Breast epithelium (tissue), 3 donors: ENCODE results near the gene PCBP3.

Source experiments
- POLR2A ChIP-seq: fragments of 450-650 bp; IDR thresholded peaks from one replicate; pipeline ENCODE4 v1.6.1; 2016; ENCODE audit warnings: antibody characterized with exemption, mild to moderate bottlenecking, moderate library complexity
- POLR2AphosphoS5 ChIP-seq, 3 donors: sonication (generic); formaldehyde crosslinking; IDR thresholded peaks; one replicate each; pipeline ENCODE4 v1.6.1; 2017; ENCODE audit warnings: antibody characterized with exemption in 3 of 3
- TF ChIP-seq, protein P1 (sequence below), 3 donors: fragments of 450-650 bp; IDR thresholded peaks; one replicate each; pipeline ENCODE4 v1.5.1; 2016 to 2017; ENCODE audit warnings: antibody characterized with exemption in 3 of 3, mild to moderate bottlenecking in 3 of 3, moderate library complexity in 3 of 3

DNA sequence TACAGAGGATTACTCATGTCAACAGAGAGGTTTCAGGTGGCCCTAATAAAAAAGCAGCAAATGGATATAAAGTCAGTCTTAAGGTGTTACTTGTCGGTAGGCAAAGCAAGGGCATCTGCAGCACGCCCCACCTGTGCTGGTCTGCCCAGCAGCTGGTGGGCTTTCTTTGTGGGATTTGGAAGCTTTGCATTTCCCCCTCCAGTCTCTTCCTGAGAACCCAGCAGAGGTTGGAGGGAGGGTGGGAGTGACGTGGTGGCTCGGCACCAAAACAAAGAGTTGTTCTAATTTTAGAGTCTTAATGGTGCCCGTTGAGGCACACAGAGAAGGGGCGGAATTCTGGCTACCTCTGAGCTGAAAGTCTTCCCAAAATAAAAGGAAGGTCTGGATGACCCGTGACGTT lies 4.8 kb upstream of the PCBP3 start:
- TF ChIP-seq, protein P1, sequence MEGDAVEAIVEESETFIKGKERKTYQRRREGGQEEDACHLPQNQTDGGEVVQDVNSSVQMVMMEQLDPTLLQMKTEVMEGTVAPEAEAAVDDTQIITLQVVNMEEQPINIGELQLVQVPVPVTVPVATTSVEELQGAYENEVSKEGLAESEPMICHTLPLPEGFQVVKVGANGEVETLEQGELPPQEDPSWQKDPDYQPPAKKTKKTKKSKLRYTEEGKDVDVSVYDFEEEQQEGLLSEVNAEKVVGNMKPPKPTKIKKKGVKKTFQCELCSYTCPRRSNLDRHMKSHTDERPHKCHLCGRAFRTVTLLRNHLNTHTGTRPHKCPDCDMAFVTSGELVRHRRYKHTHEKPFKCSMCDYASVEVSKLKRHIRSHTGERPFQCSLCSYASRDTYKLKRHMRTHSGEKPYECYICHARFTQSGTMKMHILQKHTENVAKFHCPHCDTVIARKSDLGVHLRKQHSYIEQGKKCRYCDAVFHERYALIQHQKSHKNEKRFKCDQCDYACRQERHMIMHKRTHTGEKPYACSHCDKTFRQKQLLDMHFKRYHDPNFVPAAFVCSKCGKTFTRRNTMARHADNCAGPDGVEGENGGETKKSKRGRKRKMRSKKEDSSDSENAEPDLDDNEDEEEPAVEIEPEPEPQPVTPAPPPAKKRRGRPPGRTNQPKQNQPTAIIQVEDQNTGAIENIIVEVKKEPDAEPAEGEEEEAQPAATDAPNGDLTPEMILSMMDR (IDR thresholded peaks at IDR 0.05), result no peak
- no peak for TF ChIP-seq POLR2A
- TF ChIP-seq POLR2AphosphoS5 (IDR thresholded peaks at IDR 0.05), result no peak
